IMR-90 (cell line): ENCODE measurements around the gene LRIG1. TPM values are rescaled to one million over a fixed set of nuclear protein-coding genes. Genes with fewer than 3 reads are reported as not detected.

Source experiments
- ATAC-seq: fragments of 200-7000 bp; cut with Tn5 transposase; 2 replicates; pipeline ENCODE4 v1.9.1; 2020; ENCODE audit warnings: low read depth, mild to moderate bottlenecking, moderate library complexity
- BruUV-seq: library from RNA; stranded (reverse); fragments of 400-500 nt; replicated peaks from 2 replicates; lab custom pipeline; 2021; lab: Mats Ljungman, UMichigan
- CTCF ChIA-PET: fragments of 300-600 bp; formaldehyde crosslinking; extraction: SDS; loops from one replicate; lab custom pipeline; 2021; ENCODE audit warnings: antibody characterized with exemption; lab: Yijun Ruan, JAX
- POLR2A ChIA-PET: fragments of 300-600 bp; sonication (Branson Sonifier 250); formaldehyde crosslinking; loops from one replicate; lab custom pipeline; 2022; ENCODE audit warnings: antibody characterized with exemption; ENCODE audit not compliant: unreplicated experiment; lab: Charles Lee
- DNase-seq: peaks from one replicate; pipeline ENCODE4 v3.0.0; 2013
- H2AFZ ChIP-seq: replicated peaks from 2 replicates; pipeline ENCODE3; 2013; ENCODE audit warnings: low read length, mild to moderate bottlenecking; ENCODE audit not compliant: poor library complexity
- H2AK5ac ChIP-seq: 2 replicates; pipeline ENCODE4 v1.6.1; 2013; ENCODE audit warnings: low read depth, low read length, inconsistent platforms
- H2AK9ac ChIP-seq: replicated peaks from 2 replicates; pipeline ENCODE3; 2013; ENCODE audit warnings: mild to moderate bottlenecking, low read depth, low read length, moderate library complexity; ENCODE audit not compliant: poor library complexity
- H2BK120ac ChIP-seq: 2 replicates; pipeline ENCODE4 v1.6.1; 2013; ENCODE audit warnings: low read depth, low read length, inconsistent platforms
- H2BK15ac ChIP-seq: 3 replicates; pipeline ENCODE4 v1.6.1; 2013; ENCODE audit warnings: low read depth, low read length, inconsistent platforms
- H2BK20ac ChIP-seq: 2 replicates; pipeline ENCODE4 v1.6.1; 2013; ENCODE audit warnings: low read depth, mild to moderate bottlenecking, inconsistent platforms, low read length, moderate library complexity
- H2BK5ac ChIP-seq: 2 replicates; pipeline ENCODE4 v1.6.1; 2013; ENCODE audit warnings: mild to moderate bottlenecking, low read depth, low read length, inconsistent platforms; ENCODE audit not compliant: poor library complexity, severe bottlenecking
- H3K14ac ChIP-seq: replicated peaks from 2 replicates; pipeline ENCODE4 v1.6.1; 2013; ENCODE audit warnings: low read depth, low read length, inconsistent platforms
- H3K18ac ChIP-seq: 2 replicates; pipeline ENCODE4 v1.6.1; 2013; ENCODE audit warnings: low read depth, low read length, control low read depth
- H3K23ac ChIP-seq: 2 replicates; pipeline ENCODE4 v1.6.1; 2013; ENCODE audit warnings: low read depth, low read length, inconsistent platforms
- H3K27ac ChIP-seq: 2 replicates; pipeline ENCODE4 v1.5.1; 2013; ENCODE audit warnings: mild to moderate bottlenecking, control low read depth, low read length; ENCODE audit not compliant: insufficient read depth
- H3K27me3 ChIP-seq: 2 replicates; pipeline ENCODE4 v1.6.1; 2013; ENCODE audit warnings: low read length; ENCODE audit not compliant: control insufficient read depth, insufficient read depth
- H3K36me3 ChIP-seq: 2 replicates; pipeline ENCODE4 v1.6.1; 2013; ENCODE audit warnings: low read length, mixed read lengths; ENCODE audit not compliant: control insufficient read depth, insufficient read depth
- H3K4ac ChIP-seq: 2 replicates; pipeline ENCODE4 v1.6.1; 2013; ENCODE audit warnings: low read depth, low read length, inconsistent platforms
- H3K4me1 ChIP-seq: 2 replicates; pipeline ENCODE4 v1.6.1; 2013; ENCODE audit warnings: low read length, mixed read lengths; ENCODE audit not compliant: control insufficient read depth, insufficient read depth
- H3K4me2 ChIP-seq: 2 replicates; pipeline ENCODE4 v1.6.1; 2013; ENCODE audit warnings: low read depth, mild to moderate bottlenecking, control low read depth, low read length, moderate library complexity
- H3K4me3 ChIP-seq: 2 replicates; pipeline ENCODE4 v1.5.1; 2013; ENCODE audit warnings: low read depth, mild to moderate bottlenecking, control low read depth, low read length, moderate library complexity; ENCODE audit not compliant: insufficient read depth
- H3K56ac ChIP-seq: 2 replicates; pipeline ENCODE4 v1.6.1; 2013; ENCODE audit warnings: low read length, inconsistent platforms; ENCODE audit not compliant: insufficient read depth; ENCODE audit errors: extremely low read depth
- H3K79me1 ChIP-seq, 2 experiments: 2 replicates each; pipeline ENCODE4 v1.6.1; 2013; ENCODE audit warnings: low read length in 2 of 2, inconsistent platforms in 1 of 2, low read depth in 1 of 2
- H3K9ac ChIP-seq: 2 replicates; pipeline ENCODE4 v1.6.1; 2013; ENCODE audit warnings: low read depth, low read length, control low read depth
- H3K9me1 ChIP-seq: 2 replicates; pipeline ENCODE4 v1.6.1; 2013; ENCODE audit warnings: low read length, inconsistent platforms; ENCODE audit not compliant: insufficient read depth
- H3K9me3 ChIP-seq: 2 replicates; pipeline ENCODE4 v1.6.1; 2013; ENCODE audit warnings: low read length; ENCODE audit not compliant: control insufficient read depth, insufficient read depth
- H4K20me1 ChIP-seq: 2 replicates; pipeline ENCODE4 v1.6.1; 2013; ENCODE audit warnings: low read length, inconsistent platforms; ENCODE audit not compliant: insufficient read depth
- H4K5ac ChIP-seq: 2 replicates; pipeline ENCODE4 v1.6.1; 2013; ENCODE audit warnings: mild to moderate bottlenecking, low read depth, low read length, control low read depth
- H4K8ac ChIP-seq, 2 experiments: 2 replicates each; pipeline ENCODE4 v1.6.1; 2013; ENCODE audit warnings: low read depth in 2 of 2, low read length in 2 of 2, control low read depth in 1 of 2, inconsistent platforms in 1 of 2
- H4K91ac ChIP-seq: 2 replicates; pipeline ENCODE4 v1.6.1; 2013; ENCODE audit warnings: low read depth, low read length, inconsistent platforms; ENCODE audit not compliant: insufficient read depth
- BHLHE40 ChIP-seq: fragments of 150-350 bp; IDR thresholded peaks from 2 replicates; pipeline ENCODE4 v1.6.1; 2016; ENCODE audit warnings: mild to moderate bottlenecking, low read depth, low read length
- CHD1 ChIP-seq: IDR thresholded peaks from 2 replicates; pipeline ENCODE4 v1.6.1; 2012; ENCODE audit warnings: low read depth, low read length, improper control_type of control experiment
- MXI1 ChIP-seq: IDR thresholded peaks from 2 replicates; pipeline ENCODE4 v1.6.1; 2012; ENCODE audit warnings: low read depth, mild to moderate bottlenecking, low read length, moderate library complexity, borderline replicate concordance
- RCOR1 ChIP-seq: IDR thresholded peaks from 2 replicates; pipeline ENCODE4 v1.6.1; 2012; ENCODE audit warnings: mild to moderate bottlenecking, low read length, improper control_type of control experiment; ENCODE audit not compliant: insufficient replicate concordance
- WGBS, 2 experiments: methylation state at CpG; one replicate each; pipeline versions ENCODE4 v1.1.5 to v1.1.7; 2013; ENCODE audit warnings: missing lambda C conversion rate in 2 of 2; ENCODE audit not compliant: insufficient read length in 1 of 2; ENCODE audit errors: extremely low coverage in 2 of 2; 5-methylcytosine and 5-hydroxymethylcytosine counted together
- dilution Hi-C: fragments of 300-500 bp; cut with HindIII; formaldehyde crosslinking; loops from one replicate; pipeline ENCODE4 v1.14.3; 2018; ENCODE audit warnings: low sequenced_read_pairs; ENCODE audit not compliant: unreplicated experiment
- in situ Hi-C: fragments of 300-500 bp; cut with MboI; formaldehyde crosslinking; loops from 3 replicates; pipeline ENCODE4 v1.14.3; 2019; ENCODE audit warnings: low sequenced_read_pairs, inconsistent platforms, mixed read lengths
- intact Hi-C: fragments of 100-400 bp; cut with micrococcal nuclease; formaldehyde crosslinking; loops from 2 replicates; pipeline ENCODE4 v1.10.0; 2022
- polyA plus RNA-seq, 3 experiments: library from polyadenylated mRNA; depleted of rRNA; stranded (reverse); fragments of >200 nt; gene quantifications; 2 replicates each; pipeline ENCODE4 v1.2.3, GENCODE V29; 2012; ENCODE audit warnings: low replicate concordance in 1 of 3
- total RNA-seq: library from RNA; depleted of rRNA; stranded (reverse); fragments of >200 nt; gene quantifications from 2 replicates; pipeline ENCODE4 v1.2.3, GENCODE V29; 2012

The LRIG1 gene
- total and polyA plus RNA-seq, 2 of the 4 experiments (the other 2 are of a cell fraction) = 62.8 to 87.8 TPM

GRCh38 chr3:66539466-66539989, 38.7 kb upstream of the LRIG1 start:
- Histone ChIP-seq H4K5ac (no peak overlapping the region), H2BK5ac (no peak overlapping the region), H3K4me3 (no peak overlapping the region), H3K56ac (no peak overlapping the region), H3K36me3 (no peaks in the 10 kb centered on the region), H3K4ac (no peak overlapping the region), H3K9me1 (0 out of 2 replicates have a peak, but pooled peaks cover 2% of the 10 kb centered on the region), H3K9ac (no peak overlapping the region), H4K91ac (no peak overlapping the region), H3K14ac (no peak overlapping the region), H3K4me2 (no peak overlapping the region), H3K79me1 (no peaks in the 10 kb centered on the region), H2BK15ac (no peak overlapping the region), H3K9me3 (peaks cover 1% of the 10 kb centered on the region; the same call in 1 of the 2 replicates), H2BK20ac (no peak overlapping the region), H4K20me1 (no peaks in the 10 kb centered on the region), H3K27ac (no peak overlapping the region), H2AK5ac (no peak overlapping the region), H2AFZ (no peak overlapping the region), H4K8ac (no peak overlapping the region), H3K27me3 (no peaks in the 10 kb centered on the region), H3K4me1 (no peaks in the 10 kb centered on the region), H3K23ac (no peak overlapping the region), H2AK9ac (no peak overlapping the region), H3K18ac (no peak overlapping the region), H2BK120ac (no peak overlapping the region)
- dilution Hi-C loops (no loop called here), intact Hi-C loops (no loop called here), in situ Hi-C loops (no loop called here)
- CTCF ChIA-PET = interaction anchor here (0.6 to 0.7 kb wide), 2 partner anchors 152 to 279 kb away, joined by 4 to 5 read pairs; no protein-coding TSS in a partner anchor
- no TSS peak for BruUV-seq
- TF ChIP-seq BHLHE40 (no peak), MXI1 (no peak), RCOR1 (no peak), CHD1 (no peak)
- DNase-seq (no peak), ATAC-seq (no peak)
- WGBS, 2 experiments = no CpG with 5 or more reads among the region's 3 CpGs
- POLR2A ChIA-PET = interaction anchor here (0.5 kb wide), 1 partner anchor 26 kb away, joined by 9 read pairs; no protein-coding TSS in a partner anchor
